CD14-positive monocyte (primary cell): ENCODE results near the gene PAX7. TPM values are rescaled to one million over a fixed set of nuclear protein-coding genes. Genes with fewer than 3 reads are reported as not detected.

Source experiments
- DNase-seq, 3 donors: peaks; one replicate each; pipeline ENCODE4 v3.0.0-alpha.2; 2011 to 2022
- H2AFZ ChIP-seq: 2 replicates; pipeline ENCODE4 v1.6.0; 2012; ENCODE audit warnings: mild to moderate bottlenecking, low read depth, low read length, inconsistent platforms; ENCODE audit not compliant: insufficient read depth, poor library complexity, severe bottlenecking
- H3K27ac ChIP-seq, 2 donors: 1 replicate in 1 of 2; 2 replicates in 1 of 2; pipeline ENCODE4 v1.5.1; 2012 to 2013; ENCODE audit warnings: low read length in 2 of 2, control low read depth in 1 of 2, inconsistent platforms in 1 of 2, low read depth in 1 of 2, mild to moderate bottlenecking in 1 of 2
- H3K27me3 ChIP-seq, 2 donors: one replicate each; pipeline versions ENCODE4 v1.6.0 to v1.6.1; 2011 to 2013; ENCODE audit warnings: low read length in 2 of 2; ENCODE audit not compliant: control insufficient read depth in 2 of 2, insufficient read depth in 2 of 2
- H3K36me3 ChIP-seq, 2 donors: replicated peaks in 1 of 2; 1 replicate in 1 of 2; 2 replicates in 1 of 2; pipeline versions ENCODE4 v1.5.1 to v1.6.1; 2012 to 2013; ENCODE audit warnings: low read length in 2 of 2, control low read depth in 1 of 2, inconsistent platforms in 1 of 2, mild to moderate bottlenecking in 1 of 2; ENCODE audit not compliant: insufficient read depth in 2 of 2, control insufficient read depth in 1 of 2
- H3K4me1 ChIP-seq, 2 donors: 1 replicate in 1 of 2; 2 replicates in 1 of 2; pipeline versions ENCODE4 v1.5.1 to v1.6.1; 2012 to 2013; ENCODE audit warnings: low read length in 2 of 2, control low read depth in 1 of 2, inconsistent platforms in 1 of 2, mild to moderate bottlenecking in 1 of 2, moderate library complexity in 1 of 2; ENCODE audit not compliant: insufficient read depth in 2 of 2, control insufficient read depth in 1 of 2
- H3K4me2 ChIP-seq: replicated peaks from 2 replicates; pipeline ENCODE3; 2012; ENCODE audit warnings: low read length, moderate library complexity, mild to moderate bottlenecking; ENCODE audit not compliant: poor library complexity, severe bottlenecking; ENCODE audit errors: extremely low read depth
- H3K4me3 ChIP-seq, 3 experiments: fragments of 200-600 bp in 1 of 3; sonication (generic) in 1 of 3; replicated peaks in 1 of 3; 1 replicate in 2 of 3; 2 replicates in 1 of 3; pipeline ENCODE4 v1.5.1; 2011 to 2013; ENCODE audit warnings: low read length in 3 of 3, mild to moderate bottlenecking in 3 of 3, control low read depth in 2 of 3, low read depth in 2 of 3, inconsistent platforms in 1 of 3, moderate library complexity in 1 of 3
- H3K79me2 ChIP-seq: 2 replicates; pipeline ENCODE4 v1.6.0; 2012; ENCODE audit warnings: mild to moderate bottlenecking, control low read depth, inconsistent platforms, low read length, moderate library complexity; ENCODE audit not compliant: insufficient read depth
- H3K9ac ChIP-seq: 2 replicates; pipeline ENCODE4 v1.6.0; 2017; ENCODE audit warnings: low read length, mild to moderate bottlenecking; ENCODE audit not compliant: insufficient read depth, poor library complexity, severe bottlenecking
- H3K9me3 ChIP-seq, 2 donors: replicated peaks in 1 of 2; 1 replicate in 1 of 2; 2 replicates in 1 of 2; pipeline versions ENCODE4 v1.5.1 to v1.6.1; 2012 to 2013; ENCODE audit warnings: low read length in 2 of 2, control low read depth in 1 of 2; ENCODE audit not compliant: control insufficient read depth in 1 of 2, insufficient read depth in 1 of 2
- H4K20me1 ChIP-seq: 2 replicates; pipeline ENCODE4 v1.6.0; 2012; ENCODE audit warnings: mild to moderate bottlenecking, low read length, control low read depth, moderate library complexity; ENCODE audit not compliant: insufficient read depth
- H3K27ac Mint-ChIP-seq, 7 donors: one replicate each; pipeline ENCODE4 v1.8.0; 2020; ENCODE audit warnings: mild to moderate bottlenecking in 7 of 7, mixed read lengths in 7 of 7, moderate library complexity in 6 of 7, inconsistent platforms in 2 of 7
- H3K27me3 Mint-ChIP-seq, 3 donors: one replicate each; pipeline ENCODE4 v1.8.0; 2021 to 2022; ENCODE audit warnings: low read depth in 3 of 3, mild to moderate bottlenecking in 3 of 3, mixed read lengths in 3 of 3, moderate library complexity in 3 of 3, inconsistent platforms in 1 of 3
- H3K36me3 Mint-ChIP-seq, 2 donors: one replicate each; pipeline ENCODE4 v1.8.0; 2020; ENCODE audit warnings: mixed read lengths in 2 of 2, inconsistent platforms in 1 of 2, mild to moderate bottlenecking in 1 of 2
- H3K4me1 Mint-ChIP-seq: one replicate; pipeline ENCODE4 v1.8.0; 2020; ENCODE audit warnings: mild to moderate bottlenecking, mixed read lengths
- H3K4me3 Mint-ChIP-seq, 2 donors: one replicate each; pipeline ENCODE4 v1.8.0; 2020; ENCODE audit warnings: mild to moderate bottlenecking in 2 of 2, mixed read lengths in 2 of 2, moderate library complexity in 1 of 2
- H3K9me3 Mint-ChIP-seq, 7 donors: one replicate each; pipeline ENCODE4 v1.8.0; 2020 to 2022; ENCODE audit warnings: mixed read lengths in 7 of 7, mild to moderate bottlenecking in 6 of 7, moderate library complexity in 6 of 7, inconsistent platforms in 2 of 7
- WGBS: methylation state at CpG from one replicate; pipeline ENCODE4 v1.1.5; 2013; ENCODE audit warnings: missing lambda C conversion rate; ENCODE audit not compliant: insufficient coverage; 5-methylcytosine and 5-hydroxymethylcytosine counted together
- intact Hi-C, 2 donors: fragments of 100-400 bp; cut with micrococcal nuclease; formaldehyde crosslinking; loops; one replicate each; pipeline versions ENCODE4 v1.15.0 to v1.15.1; 2023
- polyA plus RNA-seq, 3 donors: library from polyadenylated mRNA; depleted of rRNA in 1 of 3; unstranded in 2 of 3; stranded (reverse) in 1 of 3; fragments of 300-500 nt in 2 of 3; fragments of >200 nt in 1 of 3; fragmentation: Illumina TruSeq in 2 of 3; gene quantifications; 1 replicate in 2 of 3; 2 replicates in 1 of 3; pipeline ENCODE4 v1.2.3, GENCODE V29; 2012 to 2021
- small RNA-seq: library from RNA; depleted of rRNA; stranded (forward); fragments of <200 nt; gene quantifications from one replicate; pipeline ENCODE3, GENCODE V24; 2012; ENCODE audit warnings: low read depth; ENCODE audit not compliant: insufficient read length
- TF ChIP-seq, protein P1 (sequence below): fragments of 200-600 bp; IDR thresholded peaks from one replicate; pipeline ENCODE4 v1.8.0; 2022; ENCODE audit warnings: antibody characterized with exemption, mild to moderate bottlenecking

Gene PAX7
- polyA plus RNA-seq, 3 donors, result not detected

DNA sequence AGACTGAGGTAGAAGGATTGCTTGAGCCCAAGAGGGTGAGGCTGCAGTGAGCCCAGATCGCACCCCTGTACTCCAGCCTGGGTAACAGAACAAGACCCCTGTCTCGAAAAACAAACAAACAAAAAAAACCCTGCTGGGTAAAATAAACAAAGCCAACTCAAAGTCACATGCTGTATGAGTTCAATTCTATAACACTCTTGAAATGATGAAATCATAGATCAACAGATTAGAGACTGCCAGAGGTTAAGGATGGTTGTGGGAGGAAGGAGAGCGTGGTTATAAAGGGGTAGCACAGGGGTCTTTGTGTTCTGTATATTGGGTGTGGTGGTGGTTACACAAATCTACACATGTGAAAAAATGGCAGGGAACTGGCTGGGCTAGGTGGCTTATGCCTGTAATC, 166.3 kb downstream of the PAX7 start:
- DNase-seq, result no peak
- Histone ChIP-seq H3K4me1 (no peaks in the 10 kb centered on the region), H4K20me1 (no peaks in the 10 kb centered on the region), H3K27ac (no peak overlapping the region), H3K27me3 (no peaks in the 10 kb centered on the region), H3K36me3 (no peaks in the 10 kb centered on the region), H2AFZ (no peak overlapping the region), H3K4me2 (no peak overlapping the region), H3K4me3 (no peak overlapping the region), H3K79me2 (no peaks in the 10 kb centered on the region), H3K9me3 (peaks cover 0 to 7% of the 10 kb centered on the region in 2 donors), H3K9ac (no peak overlapping the region)
- H3K27ac Mint-ChIP-seq, result no peak overlapping the region
- TF ChIP-seq, protein P1, sequence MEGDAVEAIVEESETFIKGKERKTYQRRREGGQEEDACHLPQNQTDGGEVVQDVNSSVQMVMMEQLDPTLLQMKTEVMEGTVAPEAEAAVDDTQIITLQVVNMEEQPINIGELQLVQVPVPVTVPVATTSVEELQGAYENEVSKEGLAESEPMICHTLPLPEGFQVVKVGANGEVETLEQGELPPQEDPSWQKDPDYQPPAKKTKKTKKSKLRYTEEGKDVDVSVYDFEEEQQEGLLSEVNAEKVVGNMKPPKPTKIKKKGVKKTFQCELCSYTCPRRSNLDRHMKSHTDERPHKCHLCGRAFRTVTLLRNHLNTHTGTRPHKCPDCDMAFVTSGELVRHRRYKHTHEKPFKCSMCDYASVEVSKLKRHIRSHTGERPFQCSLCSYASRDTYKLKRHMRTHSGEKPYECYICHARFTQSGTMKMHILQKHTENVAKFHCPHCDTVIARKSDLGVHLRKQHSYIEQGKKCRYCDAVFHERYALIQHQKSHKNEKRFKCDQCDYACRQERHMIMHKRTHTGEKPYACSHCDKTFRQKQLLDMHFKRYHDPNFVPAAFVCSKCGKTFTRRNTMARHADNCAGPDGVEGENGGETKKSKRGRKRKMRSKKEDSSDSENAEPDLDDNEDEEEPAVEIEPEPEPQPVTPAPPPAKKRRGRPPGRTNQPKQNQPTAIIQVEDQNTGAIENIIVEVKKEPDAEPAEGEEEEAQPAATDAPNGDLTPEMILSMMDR, result no peak
- peaks cover 3 to 10% (median 7%) of the 10 kb centered on the region in 3 donors for H3K27me3 Mint-ChIP-seq
- intact Hi-C loops, result no loop called here
- no peak overlapping the region for H3K4me3 Mint-ChIP-seq
- no peaks in the 10 kb centered on the region for H3K36me3 Mint-ChIP-seq
- WGBS, result 100% methylated on average over 1 of the region's 3 CpGs
- H3K9me3 Mint-ChIP-seq, result peaks cover 0 to 7% (median 3%) of the 10 kb centered on the region in 7 donors
- H3K4me1 Mint-ChIP-seq, result no peaks in the 10 kb centered on the region

Small RNA genes within 50 kb of the gene (small RNA-seq; reads per million reads assigned to genes)
- gene AL031737.1, result not detected

Other genes starting within 250 kb of the PAX7 start
- not detected for gene KLHDC7A, start 149.9 kb upstream of the PAX7 start, polyA plus RNA-seq
- not detected for gene TAS1R2, start 228.8 kb downstream of the PAX7 start, polyA plus RNA-seq